MM.1S (cell line): ENCODE results near the gene AKR1B15.

Experiments used
- CTCF ChIP-seq: fragments of 300-600 bp; sonication (generic); IDR thresholded peaks from 2 replicates; pipeline ENCODE4 v1.5.1; 2016; ENCODE audit warnings: antibody characterized with exemption, low read length, mixed read lengths
- EZH2 ChIP-seq: fragments of 300-600 bp; sonication (generic); optimal IDR thresholded peaks from 2 replicates; pipeline ENCODE3; 2017; ENCODE audit warnings: low read depth, mild to moderate bottlenecking, antibody characterized with exemption, low read length, mixed read lengths

GRCh38 chr7:134545918-134546317, 3.0 kb upstream of the AKR1B15 start:
- no peak for TF ChIP-seq CTCF
- TF ChIP-seq EZH2 = no peak
